GM10266 (cell line): Measurements from ENCODE around the gene COLEC11.

Experiments used
- DNase-seq: peaks from one replicate; pipeline ENCODE4 v3.0.0; 2012; ENCODE audit errors: extremely low spot score
- CTCF ChIP-seq: IDR thresholded peaks from 2 replicates; pipeline ENCODE4 v1.5.1; 2012; ENCODE audit warnings: mild to moderate bottlenecking, low read depth; ENCODE audit not compliant: control insufficient read depth, insufficient read depth; ENCODE audit errors: missing control alignments

Gene COLEC11

DNA sequence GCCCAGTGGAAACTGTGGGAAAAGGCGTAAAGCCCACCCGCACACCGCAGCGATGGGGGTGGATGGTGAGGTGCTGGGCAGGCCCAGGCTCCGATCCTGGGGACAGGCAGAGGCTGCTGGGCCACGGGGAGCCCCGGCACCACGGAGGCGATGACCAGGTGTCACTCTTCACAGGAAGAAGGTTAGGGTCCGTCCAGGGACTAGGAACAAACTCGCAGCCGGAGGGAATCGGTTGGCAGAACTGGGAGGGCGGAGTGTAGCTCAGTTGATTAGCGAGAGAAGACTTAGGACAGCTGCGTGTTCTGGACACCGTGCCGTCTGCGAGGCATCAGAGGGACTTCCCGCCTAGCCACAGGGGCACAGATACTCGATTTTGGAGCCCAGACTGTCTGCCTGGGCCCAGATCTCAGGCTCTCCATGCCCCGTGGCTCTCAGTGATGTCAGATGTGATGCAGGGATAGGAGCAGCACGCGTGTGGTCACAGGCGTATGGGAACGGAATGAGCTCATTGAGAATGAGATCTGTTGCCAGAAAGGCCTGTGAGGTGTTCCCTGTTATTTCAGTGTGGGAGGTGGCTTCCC is 47.0 kb downstream of the COLEC11 start:
- no peak for TF ChIP-seq CTCF
- DNase-seq: no peak

GRCh38 chr2:3642521-3643215 is 47.8 kb downstream of the COLEC11 start:
- TF ChIP-seq CTCF: no peak
- DNase-seq: no peak

DNA sequence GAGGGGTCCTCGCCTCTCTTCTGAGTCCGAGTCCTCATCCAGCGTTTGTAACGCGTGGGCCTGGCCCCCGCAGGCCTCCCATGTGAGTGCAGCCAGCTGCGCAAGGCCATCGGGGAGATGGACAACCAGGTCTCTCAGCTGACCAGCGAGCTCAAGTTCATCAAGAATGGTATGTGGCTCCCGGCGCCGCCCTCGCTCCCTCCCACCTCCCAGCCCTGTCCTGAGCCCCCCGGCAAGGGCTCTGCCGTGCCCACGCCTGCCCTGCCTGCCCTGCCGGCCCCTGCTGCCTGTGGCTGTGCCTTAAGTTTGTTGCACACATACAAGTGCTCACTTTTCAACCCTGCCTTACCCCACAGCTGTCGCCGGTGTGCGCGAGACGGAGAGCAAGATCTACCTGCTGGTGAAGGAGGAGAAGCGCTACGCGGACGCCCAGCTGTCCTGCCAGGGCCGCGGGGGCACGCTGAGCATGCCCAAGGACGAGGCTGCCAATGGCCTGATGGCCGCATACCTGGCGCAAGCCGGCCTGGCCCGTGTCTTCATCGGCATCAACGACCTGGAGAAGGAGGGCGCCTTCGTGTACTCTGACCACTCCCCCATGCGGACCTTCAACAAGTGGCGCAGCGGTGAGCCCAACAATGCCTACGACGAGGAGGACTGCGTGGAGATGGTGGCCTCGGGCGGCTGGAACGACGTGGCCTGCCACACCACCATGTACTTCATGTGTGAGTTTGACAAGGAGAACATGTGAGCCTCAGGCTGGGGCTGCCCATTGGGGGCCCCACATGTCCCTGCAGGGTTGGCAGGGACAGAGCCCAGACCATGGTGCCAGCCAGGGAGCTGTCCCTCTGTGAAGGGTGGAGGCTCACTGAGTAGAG is 48.7 kb downstream of the COLEC11 start:
- no peak for DNase-seq
- TF ChIP-seq CTCF: no peak

DNA sequence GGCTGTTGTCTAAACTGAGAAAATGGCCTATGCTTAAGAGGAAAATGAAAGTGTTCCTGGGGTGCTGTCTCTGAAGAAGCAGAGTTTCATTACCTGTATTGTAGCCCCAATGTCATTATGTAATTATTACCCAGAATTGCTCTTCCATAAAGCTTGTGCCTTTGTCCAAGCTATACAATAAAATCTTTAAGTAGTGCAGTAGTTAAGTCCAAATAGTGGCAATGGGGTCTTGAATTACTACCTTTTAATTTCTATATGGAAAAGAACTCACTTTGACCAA is 49.3 kb downstream of the COLEC11 start:
- DNase-seq: no peak
- no peak for TF ChIP-seq CTCF

- no peak for DNase-seq
- no peak for TF ChIP-seq CTCF
Observed at GRCh38 chr2:3644891-3645605, 50.1 kb downstream of the COLEC11 start.

GRCh38 chr2:3645745-3646389 is 51.0 kb downstream of the COLEC11 start:
- no peak for TF ChIP-seq CTCF
- DNase-seq: no peak
